GM21717 (cell line): Measurements from ENCODE around the gene GRIK4.

Source experiments
- ATAC-seq: cut with Tn5 transposase; IDR thresholded peaks from one replicate; pipeline ENCODE4 v1.9.1; 2021; ENCODE audit warnings: mild to moderate bottlenecking, moderate library complexity; ENCODE audit not compliant: unreplicated experiment

GRIK4 gene

GRCh38 chr11:120505801-120506425 is 5.6 kb upstream of the GRIK4 start:
- no peak for ATAC-seq

GRCh38 chr11:120509346-120510053 is 2.0 kb upstream of the GRIK4 start:
- ATAC-seq = no peak

GRCh38 chr11:120510406-120511115 is 987 bp upstream of the GRIK4 start:
- no peak for ATAC-seq

GRCh38 chr11:120511820-120512738 is 531 bp downstream of the GRIK4 start:
- ATAC-seq = no peak

DNA sequence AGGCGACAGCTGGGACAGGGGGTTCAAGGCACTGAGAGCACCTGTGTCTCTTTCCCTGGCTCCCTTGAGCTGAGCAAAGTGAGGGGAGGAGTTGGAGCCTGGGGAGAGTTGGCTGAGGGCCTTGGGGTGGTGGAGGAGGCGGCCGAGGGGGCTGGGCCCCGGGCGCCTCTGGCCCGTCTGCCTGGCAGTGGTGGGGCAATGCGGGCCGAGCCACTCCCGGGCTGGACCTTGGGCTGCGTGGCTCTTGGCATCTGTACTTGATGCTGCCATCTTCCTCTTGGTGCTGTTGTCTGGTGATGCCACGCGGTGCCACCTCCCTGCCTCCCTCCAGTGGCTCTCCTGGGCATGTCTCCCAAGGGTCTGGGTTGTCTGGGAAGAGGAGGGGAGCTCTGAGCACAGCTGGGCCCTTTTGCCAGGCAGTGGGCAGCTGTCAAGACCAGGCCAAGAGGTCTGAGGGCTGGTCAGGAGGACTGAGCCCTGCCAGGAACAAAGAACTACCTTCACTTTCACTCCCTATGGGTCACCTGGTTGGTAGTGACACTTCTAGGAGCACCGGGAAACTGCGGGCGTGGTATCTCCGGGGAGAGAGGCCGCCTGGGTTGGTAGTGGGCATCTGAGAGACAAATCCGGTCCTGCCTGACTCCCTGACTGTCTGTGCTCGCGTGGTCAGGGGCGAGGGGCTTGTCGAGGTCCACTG is 1.3 kb downstream of the GRIK4 start:
- no peak for ATAC-seq

GRCh38 chr11:120513436-120514315 is 2.1 kb downstream of the GRIK4 start:
- no peak for ATAC-seq

DNA sequence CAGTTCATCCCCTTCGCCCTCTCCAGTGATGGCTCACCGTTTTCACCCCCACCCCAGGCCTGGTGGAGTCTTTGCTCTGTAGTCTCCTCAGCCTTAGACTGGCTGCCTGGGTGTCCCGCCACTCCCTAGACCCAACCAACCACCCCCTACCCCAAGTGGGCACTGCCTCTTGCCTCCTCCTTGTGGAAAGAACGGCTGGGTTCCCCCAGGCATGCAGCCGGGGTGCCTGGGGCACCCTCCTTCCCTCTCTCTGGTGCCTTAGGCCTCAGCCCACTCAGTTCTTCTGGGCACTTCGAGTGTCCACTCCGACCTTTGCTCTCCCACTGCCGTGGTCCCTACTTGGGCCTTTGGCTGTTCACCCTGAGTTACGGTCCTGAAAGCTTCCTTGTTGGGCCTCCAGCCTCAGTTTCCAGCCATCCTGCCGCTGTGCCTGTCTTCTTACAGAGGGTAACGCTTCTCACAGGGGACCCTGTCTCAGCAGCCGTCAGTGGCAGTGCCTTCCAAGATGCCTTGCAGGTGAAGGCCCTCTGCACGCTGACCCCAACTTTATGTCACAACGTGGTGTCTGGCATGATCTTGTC is 3.1 kb downstream of the GRIK4 start:
- ATAC-seq = no peak

GRCh38 chr11:120515186-120515723 is 3.7 kb downstream of the GRIK4 start:
- no peak for ATAC-seq

- ATAC-seq = no peak
Measured at GRCh38 chr11:120516461-120517389, 5.2 kb downstream of the GRIK4 start.

- no peak for ATAC-seq
Measured at GRCh38 chr11:120517390-120517761, 5.8 kb downstream of the GRIK4 start.

- ATAC-seq = no peak
Measured at GRCh38 chr11:120517801-120518291, 6.3 kb downstream of the GRIK4 start.

DNA sequence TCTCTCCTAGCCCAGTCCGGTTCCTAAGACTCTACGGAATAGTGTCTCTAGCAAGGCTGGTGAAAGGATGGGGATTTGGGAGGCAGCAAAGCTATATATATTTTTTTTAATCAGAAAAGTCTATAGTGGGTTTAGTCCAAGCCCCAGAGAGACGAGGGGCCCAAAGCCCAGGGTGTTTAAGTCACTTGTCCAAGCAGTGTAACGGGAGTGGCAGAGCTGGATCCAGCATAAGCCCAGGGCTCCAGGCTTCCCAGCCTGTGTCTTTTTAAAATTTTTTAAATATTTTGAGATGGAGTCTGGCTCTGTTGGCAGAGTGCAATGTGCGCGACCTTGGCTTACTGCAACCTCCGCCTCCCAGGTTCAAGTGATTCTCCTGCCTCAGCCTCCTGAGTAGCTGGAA is 6.8 kb downstream of the GRIK4 start:
- ATAC-seq = no peak

DNA sequence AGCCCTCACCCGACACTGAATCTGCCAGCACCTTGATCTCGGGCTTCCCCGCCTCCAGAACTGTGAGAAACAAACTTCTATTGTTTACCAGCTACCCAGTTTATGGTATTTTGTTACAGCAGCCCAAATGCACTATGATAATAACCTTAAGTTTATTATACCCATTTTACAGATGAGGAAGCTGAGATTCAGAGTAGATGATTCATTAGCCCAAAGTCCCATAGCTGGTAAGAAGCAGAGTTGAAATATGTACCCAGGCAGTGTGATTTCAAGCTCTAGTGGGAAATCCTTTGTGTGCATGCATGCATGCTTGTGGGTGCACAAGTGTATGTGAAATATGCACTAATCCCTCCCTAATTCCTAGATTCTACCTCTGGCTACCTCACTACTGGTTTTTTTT is 7.9 kb downstream of the GRIK4 start:
- ATAC-seq = no peak

DNA sequence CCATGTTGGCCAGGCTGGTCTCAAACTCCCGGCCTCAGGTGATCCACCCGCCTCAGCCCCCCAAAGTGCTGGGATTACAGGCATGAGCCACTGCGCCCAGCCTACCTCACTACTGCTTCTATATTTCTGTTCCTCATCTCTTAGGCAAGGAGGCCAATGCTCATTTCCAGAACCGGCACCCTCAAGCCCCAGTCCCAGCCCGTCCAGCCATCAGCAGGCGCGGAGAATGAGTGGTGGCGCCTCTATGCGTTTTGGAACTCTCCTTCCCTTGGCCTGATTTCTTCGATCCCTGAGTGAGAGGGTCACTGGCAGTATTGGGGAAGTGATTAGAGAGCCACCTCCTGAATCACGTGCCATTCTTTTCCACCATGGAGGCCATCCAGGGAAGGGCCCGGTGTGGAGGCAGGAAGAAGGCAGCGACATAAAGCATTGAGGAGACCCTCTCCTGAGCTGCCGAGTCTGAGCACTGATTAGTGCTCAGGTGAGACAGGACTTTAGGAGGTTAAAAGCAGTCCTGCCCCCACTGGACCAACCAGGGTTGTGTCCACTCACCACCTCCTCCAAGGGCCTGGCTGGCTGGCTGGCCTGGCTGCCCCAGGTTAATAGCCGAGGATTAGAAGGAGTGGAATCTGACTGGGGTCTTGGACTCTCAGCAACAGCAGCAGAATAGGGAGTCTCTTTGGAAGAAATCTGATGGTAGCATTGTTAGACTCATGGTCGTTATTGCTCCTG is 8.7 kb downstream of the GRIK4 start:
- no peak for ATAC-seq

- no peak for ATAC-seq
Measured at GRCh38 chr11:120521176-120521575, 9.6 kb downstream of the GRIK4 start.

DNA sequence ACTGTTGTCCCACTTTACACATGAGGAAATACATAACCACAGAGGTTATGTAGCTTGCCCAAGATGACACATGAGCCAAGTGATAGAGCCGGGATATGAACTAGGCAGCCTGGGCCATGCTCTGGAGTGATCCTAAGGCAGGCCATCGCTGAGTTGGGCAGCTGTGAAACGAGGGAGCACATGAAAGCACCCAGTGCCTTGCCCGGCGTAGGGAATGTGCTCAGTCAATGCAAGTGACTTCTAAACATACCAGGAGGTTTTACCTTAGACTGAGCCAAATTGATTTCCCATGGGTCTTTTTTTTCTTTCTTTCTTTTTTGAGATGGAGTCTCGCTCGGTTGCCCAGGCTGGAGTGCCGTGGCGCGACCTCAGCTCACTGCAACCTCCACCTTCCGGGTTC is 10.5 kb downstream of the GRIK4 start:
- no peak for ATAC-seq

DNA sequence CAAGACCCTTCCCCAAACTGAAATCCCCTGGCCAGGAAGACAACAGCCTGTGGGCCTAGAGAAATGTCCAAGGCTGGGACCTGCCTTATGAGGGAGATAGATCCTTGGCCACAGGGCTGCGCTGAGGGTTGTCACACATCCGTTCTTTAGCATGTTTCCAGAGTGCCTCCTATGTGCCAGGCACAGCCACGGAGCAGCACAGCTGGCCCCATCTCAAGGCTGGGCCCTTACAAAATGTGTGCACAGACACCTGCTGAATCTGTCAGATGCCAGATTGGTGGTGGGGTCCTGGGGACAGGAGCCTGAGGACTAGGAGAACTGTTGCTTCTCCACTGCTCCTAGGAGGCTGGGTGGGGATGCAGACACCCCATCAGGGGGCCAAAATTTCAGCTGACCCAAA is 11.2 kb downstream of the GRIK4 start:
- no peak for ATAC-seq
